GM18519 (cell line): ENCODE measurements around the gene LLPH.
A peak's percentile ranks its signal among the peaks of the same experiment; 100 is the strongest.
"Not testable (repeated sequence)": the region's sequence is repeated elsewhere in the genome, so short reads cannot be mapped to it uniquely, and the experiment has no call there.

Source experiments
- ATAC-seq: cut with Tn5 transposase; IDR thresholded peaks from one replicate; pipeline ENCODE4 v1.9.1; 2021; ENCODE audit warnings: mild to moderate bottlenecking, moderate library complexity; ENCODE audit not compliant: unreplicated experiment, low FRiP score

LLPH gene

DNA sequence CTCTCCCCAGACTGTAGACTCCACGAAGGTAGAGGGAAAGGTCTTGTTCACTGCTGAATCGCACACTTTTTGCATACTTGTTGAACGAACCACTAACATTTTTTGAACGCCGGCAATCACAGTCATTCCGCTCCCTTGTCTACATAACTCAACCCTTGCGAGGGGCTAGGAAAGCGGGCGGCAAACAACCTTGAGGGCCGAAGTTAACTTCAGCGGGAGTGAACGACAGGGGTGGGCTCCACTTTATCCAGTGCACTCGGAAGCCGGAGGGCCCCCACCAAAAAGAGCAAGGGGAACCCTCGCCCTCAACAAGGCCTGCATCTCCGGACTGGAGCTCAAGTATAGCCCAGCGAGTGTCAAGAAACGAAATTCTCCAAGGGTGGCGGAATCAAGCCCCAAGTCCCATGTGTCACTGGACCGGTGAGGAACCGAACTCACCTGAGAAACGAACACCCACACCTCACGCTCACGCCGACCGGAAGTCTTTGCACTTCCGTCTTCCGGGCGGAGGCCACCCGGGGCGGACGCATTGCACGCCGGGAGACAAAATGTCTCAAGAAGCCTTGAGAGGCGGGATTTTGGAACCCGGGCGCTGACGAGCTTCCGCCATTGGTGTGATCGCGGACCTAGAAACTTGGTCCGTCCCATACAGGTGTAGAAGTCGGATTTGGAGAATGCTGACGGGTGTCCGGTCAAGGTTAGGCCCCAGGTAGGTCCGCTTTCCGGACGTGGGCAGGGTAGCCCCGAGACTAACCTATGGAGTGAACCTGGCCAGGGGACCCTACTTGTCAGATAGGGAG is at the start of gene LLPH:
LLPH (minus strand) TSS at position 484 of the 800 bp plus-strand sequence. CDS start 1,644 bp downstream, outside the sequence.
- peak; percentile 97 for ATAC-seq

DNA sequence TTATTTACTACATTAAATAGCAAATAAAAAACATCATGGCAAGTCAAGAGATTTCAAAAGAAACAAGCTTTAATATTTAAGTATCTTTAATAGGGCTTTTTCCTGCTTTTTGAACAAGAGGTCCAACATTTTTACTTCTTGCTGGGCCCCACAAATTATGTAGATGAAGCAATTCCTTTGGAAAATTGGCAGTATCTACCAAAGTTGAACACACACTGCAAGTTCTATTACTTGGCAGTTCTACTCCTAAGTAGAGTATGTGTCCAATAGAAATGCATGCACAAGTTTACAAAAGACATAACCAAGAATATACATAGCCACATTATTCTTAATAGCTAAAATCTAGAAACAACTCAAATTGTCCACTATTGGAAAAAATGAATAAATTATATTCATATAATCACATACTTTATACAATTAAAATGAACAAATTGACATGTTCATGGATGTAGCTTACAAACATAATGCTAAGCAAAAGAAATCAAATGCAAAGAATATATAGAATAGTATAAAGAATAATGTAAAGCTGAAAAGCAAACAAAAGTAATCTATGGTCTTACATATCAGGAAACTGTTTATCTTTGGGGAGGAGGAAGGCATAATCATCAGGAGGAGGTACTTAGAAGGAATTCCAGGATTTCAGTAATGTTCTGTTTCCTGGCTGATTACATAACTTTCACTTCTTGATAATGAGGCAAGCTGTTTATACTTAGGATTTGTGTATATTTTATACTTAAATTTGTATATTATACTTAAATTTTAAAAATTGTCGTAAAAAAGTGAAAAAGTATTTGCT is 45.8 kb upstream of the LLPH start:
- no peak for ATAC-seq

DNA sequence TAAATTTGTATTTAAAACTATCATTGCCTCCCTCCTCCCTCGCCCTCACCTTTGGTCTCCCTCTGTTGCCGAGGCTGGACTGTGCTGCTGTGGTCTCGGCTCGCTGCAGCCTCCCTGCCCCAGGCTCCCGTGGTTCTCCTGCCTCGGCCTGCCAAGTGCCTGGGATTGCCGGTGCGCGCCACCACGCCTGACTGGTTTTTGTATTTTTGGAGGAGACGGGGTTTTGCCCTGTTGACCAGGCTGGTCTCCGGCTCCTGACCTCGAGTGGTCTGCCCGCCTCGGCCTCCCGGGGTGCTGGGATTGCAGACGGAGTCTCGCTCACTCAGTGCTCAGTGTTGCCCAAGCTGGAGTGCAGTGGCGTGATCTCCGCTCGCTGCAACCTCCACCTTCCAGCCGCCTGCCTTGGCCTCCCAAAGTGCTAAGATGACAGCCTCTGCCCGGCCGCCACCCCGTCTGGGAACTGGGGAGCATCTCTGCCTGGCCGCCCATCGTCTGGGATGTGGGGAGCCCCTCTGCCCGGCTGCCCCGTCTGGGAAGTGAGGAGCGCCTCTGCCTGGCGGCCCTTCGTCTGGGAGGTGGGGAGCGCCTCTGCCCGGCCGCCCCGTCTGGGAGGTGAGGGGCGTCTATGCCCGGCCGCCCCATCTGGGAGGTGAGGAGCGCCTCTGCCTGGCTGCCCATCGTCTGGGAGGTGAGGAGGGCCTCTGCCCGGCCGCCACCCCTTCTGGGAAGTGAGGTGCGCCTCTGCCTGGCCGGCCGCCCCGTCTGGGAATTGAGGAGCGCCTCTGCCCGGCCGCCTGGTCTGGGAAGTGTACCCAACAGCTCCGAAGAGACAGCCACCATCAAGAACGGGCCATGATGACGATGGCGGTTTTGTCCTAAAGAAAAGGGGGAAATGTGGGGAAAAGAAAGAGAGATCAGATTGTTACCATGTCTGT is 44.1 kb upstream of the LLPH start:
- not testable (repeated sequence) for ATAC-seq

DNA sequence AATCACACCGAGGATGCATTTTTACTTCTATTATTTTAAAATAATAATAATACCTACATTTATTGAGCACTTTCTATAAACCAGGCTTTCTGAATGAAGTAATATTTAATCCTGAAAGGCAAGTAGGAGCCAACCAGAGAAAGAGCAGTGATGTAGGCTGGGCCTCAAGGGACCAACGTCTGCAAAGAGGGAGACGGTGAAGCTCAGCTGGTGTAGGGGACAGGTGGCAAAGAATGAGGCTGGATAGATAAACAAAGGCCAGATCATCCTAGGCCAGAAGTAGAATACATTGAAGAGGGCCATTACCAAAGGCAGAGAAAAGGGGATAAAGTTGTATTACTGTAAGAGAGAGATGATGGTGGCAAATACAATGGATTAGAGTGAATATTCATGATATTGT is 40.1 kb upstream of the LLPH start:
- no peak for ATAC-seq

DNA sequence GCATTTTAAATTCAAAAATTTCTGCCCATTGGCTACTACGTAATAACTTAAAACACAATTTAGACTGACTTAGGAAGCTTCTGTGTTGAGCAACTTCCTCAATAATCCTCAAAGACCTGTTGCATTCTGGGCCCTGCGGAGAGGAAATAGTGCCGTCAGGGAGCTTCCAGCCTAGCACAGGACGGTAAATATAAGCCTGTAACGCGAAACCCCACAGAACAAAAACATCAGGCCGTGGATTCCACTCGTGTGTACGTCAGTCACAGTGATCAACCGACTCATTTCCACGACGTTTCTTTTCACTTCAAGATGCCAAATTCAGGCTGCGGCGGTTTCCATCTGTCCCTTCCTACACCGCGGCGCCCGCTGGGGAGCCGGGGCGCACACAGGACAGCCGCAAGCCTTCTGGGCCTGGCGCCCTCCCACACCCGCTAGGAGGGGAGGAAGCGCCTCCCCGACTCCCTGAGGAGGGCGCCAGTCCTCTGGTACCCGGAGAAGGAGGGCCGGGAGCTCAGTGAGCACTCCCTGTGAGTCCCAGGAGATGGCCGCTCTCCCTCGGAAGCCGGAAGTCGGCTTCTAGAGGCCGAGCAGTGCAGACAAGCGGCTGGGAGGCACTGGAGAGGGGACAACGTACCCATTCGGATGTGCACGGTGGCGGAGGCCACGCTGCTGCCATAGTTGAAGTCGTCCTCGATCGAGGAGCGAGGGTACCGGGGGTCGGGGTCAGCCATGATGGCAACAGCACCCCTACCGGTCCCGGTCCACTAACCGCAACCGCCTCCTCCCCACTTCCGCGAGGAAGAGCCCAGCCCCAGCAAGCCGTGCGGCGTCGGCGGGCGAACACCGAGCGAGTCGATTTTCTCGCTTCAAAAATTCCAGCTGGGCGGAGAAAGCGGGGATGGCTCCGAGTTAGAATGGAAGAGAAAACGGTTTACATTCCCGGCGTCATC is 38.9 kb upstream of the LLPH start, which contains the start of gene TMBIM4:
TMBIM4 (minus strand) TSS at position 776 of the 950 bp plus-strand sequence; CDS start at position 731, 45 bp downstream.
- ATAC-seq = peak; percentile 76

DNA sequence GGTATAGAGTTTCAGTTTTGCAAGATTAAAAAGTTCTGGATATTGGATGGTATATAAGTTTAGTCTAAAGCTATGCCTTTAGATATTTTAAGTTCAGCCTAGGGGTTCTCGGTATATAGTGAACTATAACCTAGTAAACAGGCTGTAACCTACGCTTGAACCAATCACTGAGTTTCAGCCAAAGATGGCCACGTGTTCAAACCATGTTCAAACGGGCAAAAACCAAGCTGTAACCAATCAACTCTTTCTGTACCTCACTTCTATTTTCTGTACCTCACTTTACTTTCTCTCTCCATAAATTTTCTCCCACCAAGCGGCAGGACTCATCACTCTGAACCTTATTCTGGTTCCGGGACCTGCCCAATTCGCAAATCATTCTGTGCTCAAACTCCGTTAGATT is 37.9 kb upstream of the LLPH start:
- no peak for ATAC-seq

DNA sequence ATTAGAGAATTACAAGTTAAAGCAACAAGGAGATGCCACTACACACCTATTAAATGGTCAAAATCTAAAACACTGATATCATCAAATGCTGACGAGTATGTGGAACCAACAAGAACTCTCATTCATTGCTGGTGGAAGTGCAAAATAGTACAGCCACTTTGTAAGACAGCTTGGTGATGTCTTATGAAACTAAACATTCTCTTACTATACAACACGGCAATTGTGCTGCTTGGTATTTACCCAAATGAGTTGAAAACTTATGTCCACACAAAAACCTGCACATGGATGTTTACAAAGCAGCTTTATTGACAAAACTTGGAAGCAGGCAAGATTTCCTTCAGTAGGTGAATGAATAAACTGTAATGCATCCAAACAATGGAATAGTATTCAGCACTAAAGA is 36.0 kb upstream of the LLPH start:
- no peak for ATAC-seq

DNA sequence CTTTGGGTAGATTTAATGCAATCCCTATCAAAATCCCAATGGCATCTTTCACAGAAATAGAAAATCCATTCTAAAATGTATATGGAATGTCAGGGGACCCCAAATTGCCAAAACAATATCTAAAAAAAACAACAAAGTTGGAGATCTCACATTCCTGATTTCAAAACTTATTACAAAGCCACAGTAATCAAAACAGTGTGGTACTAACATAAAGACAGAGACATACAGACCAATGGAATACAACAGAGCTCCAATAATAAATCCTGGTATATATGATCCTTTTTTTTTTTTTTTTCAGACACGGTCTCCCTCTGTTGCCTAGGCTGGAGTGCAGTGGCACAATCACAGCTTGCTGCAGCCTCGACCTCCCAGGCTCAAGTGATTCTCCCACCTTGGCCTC is 34.6 kb upstream of the LLPH start:
- no peak for ATAC-seq

DNA sequence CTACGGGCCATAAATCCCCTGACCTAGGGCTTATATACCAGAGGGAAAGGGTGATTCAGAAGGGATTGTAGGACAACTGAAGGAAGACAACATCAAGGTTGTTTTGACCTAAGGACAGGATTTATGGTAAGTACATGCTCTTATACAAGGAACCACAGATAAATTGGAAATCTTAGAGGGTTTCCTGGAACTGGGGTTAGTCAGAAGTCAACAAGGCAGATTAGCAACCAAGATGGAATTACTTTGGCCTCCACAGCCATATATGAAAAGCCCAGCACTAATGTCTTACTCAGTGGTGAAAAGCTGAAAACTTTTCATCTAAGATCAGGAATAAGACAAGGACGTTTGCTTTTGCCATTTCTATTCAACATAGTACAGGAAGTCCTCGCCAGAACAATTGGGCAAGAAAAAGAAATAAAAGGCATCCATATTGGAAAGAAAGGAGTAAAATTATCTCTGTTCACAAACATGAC is 33.8 kb upstream of the LLPH start:
- no peak for ATAC-seq

DNA sequence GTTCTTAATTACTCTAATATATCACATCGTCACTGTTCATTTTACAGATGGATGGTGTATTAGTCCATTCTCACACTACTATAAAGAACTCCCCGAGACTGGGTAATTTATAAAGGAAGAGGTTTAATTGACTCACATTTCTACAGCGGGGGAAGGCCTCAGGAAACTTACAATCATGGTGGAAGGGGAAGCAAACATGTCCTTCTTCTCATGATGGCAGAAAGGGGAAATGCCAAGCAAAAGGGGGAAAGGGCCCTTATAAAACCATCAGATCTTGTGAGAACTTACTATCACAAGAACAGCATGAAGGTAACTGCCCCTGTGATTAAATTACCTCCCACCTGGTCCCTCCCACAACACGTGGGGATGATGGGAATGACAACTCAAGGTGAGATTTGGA is 32.7 kb upstream of the LLPH start:
- ATAC-seq = no peak

DNA sequence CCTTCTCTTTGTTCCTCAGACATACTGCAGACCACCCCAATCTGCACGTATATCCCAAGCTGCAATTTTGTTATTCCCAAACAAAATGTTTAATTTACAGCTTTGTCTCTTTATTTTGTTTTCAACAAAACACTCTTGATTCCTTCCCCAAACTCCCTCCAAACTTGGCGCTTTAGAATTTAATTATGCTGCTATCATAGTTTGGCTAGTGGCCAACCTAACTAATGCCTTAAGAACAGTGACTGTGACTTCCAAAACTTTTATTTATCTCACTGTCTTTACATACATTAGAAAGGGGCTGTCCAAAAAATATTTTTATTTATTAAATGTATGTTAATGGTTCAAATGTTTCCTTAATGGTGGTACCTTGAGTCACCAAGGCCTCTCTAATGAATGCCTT is 32.2 kb upstream of the LLPH start:
- no peak for ATAC-seq

DNA sequence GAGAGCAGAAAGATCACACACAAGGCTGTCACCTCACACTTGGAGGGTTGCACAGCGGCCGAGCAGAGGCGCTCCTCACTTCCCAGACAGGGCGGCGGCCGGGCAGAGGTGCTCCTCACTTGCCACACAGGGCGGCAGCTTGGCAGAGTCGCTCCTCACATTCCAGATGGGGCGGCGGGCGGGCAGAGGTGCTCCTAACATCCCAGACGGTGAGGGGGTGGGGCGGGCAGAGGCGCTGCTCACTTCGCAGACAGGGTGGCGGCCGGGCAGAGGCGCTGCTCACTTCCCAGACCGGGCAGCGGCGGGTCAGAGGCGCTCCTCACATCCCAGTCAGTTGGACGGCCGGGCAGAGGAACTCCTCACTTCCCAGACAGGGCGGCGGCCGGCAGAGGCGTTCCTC is 30.2 kb upstream of the LLPH start:
- no peak for ATAC-seq

DNA sequence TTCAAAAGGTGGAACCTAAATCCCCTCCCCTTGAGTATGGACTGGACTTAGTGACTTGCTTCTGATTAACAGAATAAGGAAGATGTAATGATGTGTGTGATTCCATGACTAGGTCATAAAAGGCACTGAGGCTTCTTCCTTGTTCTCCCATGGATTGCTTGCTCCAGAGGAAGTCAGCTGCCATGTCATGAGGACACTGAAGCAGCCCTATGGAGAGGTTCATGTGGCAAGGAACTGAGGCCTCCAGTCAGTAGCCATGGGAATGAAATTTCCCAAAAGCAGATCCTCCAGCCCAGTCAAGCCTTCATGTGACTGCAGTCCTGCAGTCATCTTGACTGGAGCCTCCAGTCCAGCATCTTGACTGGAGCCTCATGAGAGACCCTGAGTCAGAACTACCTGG is 28.6 kb upstream of the LLPH start:
- no peak for ATAC-seq

DNA sequence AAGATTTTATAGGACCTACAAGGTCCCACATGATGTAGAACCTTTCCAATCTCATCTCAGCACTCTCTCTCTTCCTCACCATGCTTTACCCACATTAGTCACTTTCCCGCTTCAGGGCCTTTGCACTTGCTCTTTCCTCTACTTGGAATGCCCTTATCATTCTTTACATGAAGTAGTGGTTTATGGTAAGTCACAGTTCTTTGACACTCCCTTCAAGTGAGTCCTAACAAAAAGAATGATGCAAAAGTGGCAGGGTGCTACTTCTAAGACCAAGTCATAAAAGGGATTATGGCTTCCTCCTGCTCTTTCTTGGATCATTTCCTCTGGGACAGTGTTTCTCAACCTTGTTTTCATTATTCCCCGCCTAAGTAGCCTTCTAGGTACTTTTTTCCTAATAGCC is 26.1 kb upstream of the LLPH start:
- no peak for ATAC-seq

DNA sequence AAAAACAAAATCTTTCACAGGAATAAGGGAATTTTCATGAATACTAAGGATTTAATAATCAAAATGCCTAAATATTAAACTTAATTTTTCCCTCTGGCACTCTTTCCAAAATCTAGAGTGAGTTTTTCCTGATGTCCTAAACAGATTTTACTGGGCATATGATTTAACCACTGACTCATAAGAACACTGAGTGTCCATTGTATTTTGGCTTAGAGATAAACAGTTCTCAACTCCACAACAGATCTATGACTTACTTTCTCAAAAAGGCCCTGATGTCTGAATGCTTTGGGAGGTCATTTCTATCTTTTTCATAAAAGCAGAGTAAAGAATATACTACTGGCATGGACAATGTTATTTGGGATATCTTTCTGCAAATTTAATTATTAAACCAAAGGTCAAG is 24.2 kb upstream of the LLPH start:
- no peak for ATAC-seq

DNA sequence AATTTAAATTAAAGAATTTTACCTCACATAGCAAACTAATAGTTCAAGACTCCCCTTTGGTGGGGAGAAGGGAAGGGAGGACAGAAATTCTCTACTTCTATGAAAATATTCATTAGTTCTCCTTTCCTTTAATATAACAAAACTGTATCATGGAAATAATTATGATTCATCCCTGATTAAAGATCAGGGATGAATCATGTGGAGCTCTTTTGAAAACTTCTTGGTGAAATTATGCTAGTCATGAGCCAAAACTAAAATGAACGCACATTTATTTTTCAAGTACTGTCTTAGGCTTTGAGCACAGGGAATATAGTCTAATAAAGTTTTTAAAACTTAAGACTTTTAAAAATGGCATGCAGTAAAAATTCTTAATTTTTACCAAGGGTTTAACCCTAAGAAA is 22.2 kb upstream of the LLPH start:
- no peak for ATAC-seq

DNA sequence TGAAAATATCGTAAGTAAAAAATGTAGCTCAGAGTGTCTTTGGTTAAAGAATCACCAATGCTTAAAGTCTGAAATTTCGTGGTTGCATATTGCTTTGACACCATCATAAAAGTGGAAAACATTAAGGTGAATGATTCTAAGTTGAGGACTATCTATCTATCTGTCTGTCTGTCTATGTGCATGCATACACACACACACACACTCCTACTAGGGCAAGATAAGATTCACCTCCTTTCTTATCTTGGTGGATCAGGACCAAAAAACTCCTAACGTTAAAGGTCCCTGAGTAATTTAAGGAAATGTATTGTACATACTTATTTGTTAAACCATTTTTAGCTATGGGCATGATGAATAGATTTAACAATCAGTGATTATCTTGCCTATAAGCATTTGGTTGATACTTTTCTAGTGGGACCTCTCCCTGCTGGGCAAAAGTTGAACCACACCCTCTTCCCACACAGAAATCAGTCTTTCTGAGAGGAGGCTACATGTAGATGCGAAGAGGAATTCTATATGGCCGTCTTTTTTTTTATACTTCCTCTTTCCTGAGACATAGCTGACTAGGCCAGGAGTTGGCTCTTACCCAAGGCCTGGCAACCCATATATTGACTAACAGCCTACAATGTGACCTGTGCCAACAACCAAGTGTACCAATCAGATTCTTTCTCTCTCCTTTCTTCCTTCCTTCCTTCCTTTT is 19.3 kb upstream of the LLPH start:
- ATAC-seq = no peak

DNA sequence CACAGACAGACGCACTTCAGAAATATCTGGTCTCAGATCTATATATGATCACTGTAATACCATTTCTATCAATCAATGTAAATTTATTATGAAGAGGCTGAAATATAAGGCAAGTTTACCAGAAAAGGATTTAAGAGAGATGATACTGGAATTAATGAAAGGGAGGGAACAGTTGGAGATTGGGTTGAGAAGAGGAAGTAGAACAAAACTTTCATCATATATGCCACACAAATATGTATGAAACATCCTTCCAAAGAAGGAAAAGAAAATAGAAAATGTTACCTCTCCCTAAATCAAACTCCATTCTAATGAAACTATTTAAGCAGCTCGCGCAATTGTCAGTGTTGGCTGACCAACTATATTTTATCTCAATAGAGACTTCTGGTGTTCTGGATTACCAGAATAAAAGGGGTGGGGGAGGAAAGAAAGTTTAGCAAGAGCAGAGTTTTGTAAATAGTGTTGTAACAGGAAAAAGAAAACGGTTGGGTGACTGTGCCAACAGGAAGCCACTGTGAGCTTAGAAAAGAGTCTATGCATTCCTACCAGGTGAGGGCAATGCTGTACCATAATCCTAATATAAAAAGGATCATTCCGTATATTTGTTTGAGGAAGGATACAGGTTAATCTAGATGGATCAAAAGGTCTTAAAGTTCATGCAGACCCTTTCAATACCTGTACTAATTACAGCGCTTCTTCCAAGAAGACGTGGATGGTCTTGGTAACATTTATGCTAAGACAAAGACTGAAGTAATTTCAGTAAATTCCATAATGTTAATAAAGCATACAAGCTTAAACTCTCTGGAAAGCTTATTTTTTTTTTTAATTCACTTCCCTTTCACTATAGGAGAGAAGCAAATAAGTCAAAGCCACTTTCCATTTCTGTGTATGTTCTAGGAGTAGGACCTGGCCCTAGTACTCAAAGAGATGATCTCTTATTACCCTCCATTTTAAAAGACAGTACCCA is 14.5 kb upstream of the LLPH start:
- ATAC-seq = no peak
